MM.1S (cell line): ENCODE measurements around the gene SUPT3H.

Experiments used
- EZH2 ChIP-seq: fragments of 300-600 bp; sonication (generic); optimal IDR thresholded peaks from 2 replicates; pipeline ENCODE3; 2017; ENCODE audit warnings: low read depth, mild to moderate bottlenecking, antibody characterized with exemption, low read length, mixed read lengths
- TF ChIP-seq, protein P1 (sequence below): fragments of 300-600 bp; sonication (generic); IDR thresholded peaks from 2 replicates; pipeline ENCODE4 v1.5.1; 2016; ENCODE audit warnings: antibody characterized with exemption, low read length, mixed read lengths

DNA sequence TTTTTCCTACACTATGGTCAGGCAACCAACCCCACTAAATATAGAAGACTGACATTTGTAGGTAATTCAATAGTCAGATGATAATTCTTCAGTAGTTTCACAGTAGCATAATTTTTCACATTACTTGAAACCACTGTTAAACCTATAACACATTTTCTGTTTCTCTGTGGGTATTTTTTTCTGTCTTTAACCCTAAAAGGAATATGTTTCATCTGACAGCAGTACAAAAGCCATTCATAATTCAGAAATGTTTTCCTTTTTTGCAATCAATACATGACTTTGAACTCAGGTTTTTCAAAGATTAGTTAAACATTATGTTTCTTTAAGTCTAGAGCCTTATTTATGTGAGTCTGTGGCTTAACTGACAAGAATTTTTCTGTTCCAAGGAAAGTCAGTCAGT lies 178.2 kb downstream of the SUPT3H start:
- TF ChIP-seq, protein P1, sequence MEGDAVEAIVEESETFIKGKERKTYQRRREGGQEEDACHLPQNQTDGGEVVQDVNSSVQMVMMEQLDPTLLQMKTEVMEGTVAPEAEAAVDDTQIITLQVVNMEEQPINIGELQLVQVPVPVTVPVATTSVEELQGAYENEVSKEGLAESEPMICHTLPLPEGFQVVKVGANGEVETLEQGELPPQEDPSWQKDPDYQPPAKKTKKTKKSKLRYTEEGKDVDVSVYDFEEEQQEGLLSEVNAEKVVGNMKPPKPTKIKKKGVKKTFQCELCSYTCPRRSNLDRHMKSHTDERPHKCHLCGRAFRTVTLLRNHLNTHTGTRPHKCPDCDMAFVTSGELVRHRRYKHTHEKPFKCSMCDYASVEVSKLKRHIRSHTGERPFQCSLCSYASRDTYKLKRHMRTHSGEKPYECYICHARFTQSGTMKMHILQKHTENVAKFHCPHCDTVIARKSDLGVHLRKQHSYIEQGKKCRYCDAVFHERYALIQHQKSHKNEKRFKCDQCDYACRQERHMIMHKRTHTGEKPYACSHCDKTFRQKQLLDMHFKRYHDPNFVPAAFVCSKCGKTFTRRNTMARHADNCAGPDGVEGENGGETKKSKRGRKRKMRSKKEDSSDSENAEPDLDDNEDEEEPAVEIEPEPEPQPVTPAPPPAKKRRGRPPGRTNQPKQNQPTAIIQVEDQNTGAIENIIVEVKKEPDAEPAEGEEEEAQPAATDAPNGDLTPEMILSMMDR, result no peak
- TF ChIP-seq EZH2, result no peak
